Activated T-cell treated with anti-CD3 and anti-CD28 coated beads, Interleukin-2, amount 50 U/mL, for 24 hours (primary cell): ENCODE measurements around the gene RASSF10.

Source experiments
- DNase-seq: peaks from one replicate; pipeline ENCODE4 v3.0.0-alpha.2; 2020
- H3K27ac Mint-ChIP-seq: 2 replicates; pipeline ENCODE4 v1.8.0; 2020; ENCODE audit warnings: mild to moderate bottlenecking, mixed read lengths
- H3K27me3 Mint-ChIP-seq: 2 replicates; pipeline ENCODE4 v1.8.0; 2020; ENCODE audit warnings: mixed read lengths
- H3K36me3 Mint-ChIP-seq: 2 replicates; pipeline ENCODE4 v1.8.0; 2020; ENCODE audit warnings: low read depth, mixed read lengths
- H3K4me1 Mint-ChIP-seq: 2 replicates; pipeline ENCODE4 v1.8.0; 2020; ENCODE audit warnings: low read depth, mixed read lengths
- H3K4me3 Mint-ChIP-seq: 2 replicates; pipeline ENCODE4 v1.8.0; 2020; ENCODE audit warnings: mild to moderate bottlenecking, moderate library complexity, mixed read lengths
- H3K9me3 Mint-ChIP-seq: 2 replicates; pipeline ENCODE4 v1.8.0; 2020; ENCODE audit warnings: mixed read lengths

The RASSF10 gene

GRCh38 chr11:13046637-13047570 is 37.8 kb downstream of the RASSF10 start:
- no peak overlapping the region for H3K4me3 Mint-ChIP-seq

GRCh38 chr11:13047884-13048283 is 38.8 kb downstream of the RASSF10 start:
- no peaks in the 10 kb centered on the region for H3K36me3 Mint-ChIP-seq
- DNase-seq = no peak
- H3K27me3 Mint-ChIP-seq = peaks cover 38% of the 10 kb centered on the region
- no peak overlapping the region for H3K27ac Mint-ChIP-seq
- no peak overlapping the region for H3K4me3 Mint-ChIP-seq
- no peaks in the 10 kb centered on the region for H3K9me3 Mint-ChIP-seq
- H3K4me1 Mint-ChIP-seq = no peaks in the 10 kb centered on the region

More at GRCh38 chr11:13046637-13047570, 37.8 kb downstream of the RASSF10 start:
- no peaks in the 10 kb centered on the region for H3K4me1 Mint-ChIP-seq
- no peak for DNase-seq
- H3K9me3 Mint-ChIP-seq = no peaks in the 10 kb centered on the region
- H3K27me3 Mint-ChIP-seq = peaks cover 33% of the 10 kb centered on the region
- H3K36me3 Mint-ChIP-seq = no peaks in the 10 kb centered on the region
- no peak overlapping the region for H3K27ac Mint-ChIP-seq

GRCh38 chr11:13051257-13051656 is 42.1 kb downstream of the RASSF10 start:
- Mint-ChIP-seq H3K4me3 (no peak overlapping the region), H3K9me3 (no peaks in the 10 kb centered on the region), H3K4me1 (peaks cover 7% of the 10 kb centered on the region), H3K27ac (no peak overlapping the region), H3K27me3 (peaks cover 32% of the 10 kb centered on the region), H3K36me3 (no peaks in the 10 kb centered on the region)
- DNase-seq = no peak

- no peak overlapping the region for H3K4me3 Mint-ChIP-seq
- H3K9me3 Mint-ChIP-seq = no peaks in the 10 kb centered on the region
- peaks cover 35% of the 10 kb centered on the region for H3K27me3 Mint-ChIP-seq
- H3K36me3 Mint-ChIP-seq = no peaks in the 10 kb centered on the region
- H3K27ac Mint-ChIP-seq = no peak overlapping the region
- H3K4me1 Mint-ChIP-seq = peaks cover 7% of the 10 kb centered on the region
- no peak for DNase-seq
Measured at GRCh38 chr11:13052130-13052571, 43.0 kb downstream of the RASSF10 start.

GRCh38 chr11:13053255-13053917 is 44.3 kb downstream of the RASSF10 start:
- Mint-ChIP-seq H3K4me3 (no peak overlapping the region), H3K4me1 (peaks cover 7% of the 10 kb centered on the region), H3K9me3 (no peaks in the 10 kb centered on the region), H3K27me3 (peaks cover 38% of the 10 kb centered on the region), H3K36me3 (no peaks in the 10 kb centered on the region), H3K27ac (no peak overlapping the region)
- DNase-seq = no peak

GRCh38 chr11:13054278-13054677 is 45.2 kb downstream of the RASSF10 start:
- Mint-ChIP-seq H3K4me3 (no peak overlapping the region), H3K27ac (no peak overlapping the region)

GRCh38 chr11:13055200-13055599 is 46.1 kb downstream of the RASSF10 start:
- no peak overlapping the region for H3K4me3 Mint-ChIP-seq
- no peak for DNase-seq
- H3K4me1 Mint-ChIP-seq = peaks cover 7% of the 10 kb centered on the region
- no peaks in the 10 kb centered on the region for H3K36me3 Mint-ChIP-seq
- H3K9me3 Mint-ChIP-seq = no peaks in the 10 kb centered on the region
- peaks cover 28% of the 10 kb centered on the region for H3K27me3 Mint-ChIP-seq
- H3K27ac Mint-ChIP-seq = no peak overlapping the region

More at GRCh38 chr11:13054278-13054677, 45.2 kb downstream of the RASSF10 start:
- no peaks in the 10 kb centered on the region for H3K36me3 Mint-ChIP-seq
- peaks cover 7% of the 10 kb centered on the region for H3K4me1 Mint-ChIP-seq
- H3K9me3 Mint-ChIP-seq = no peaks in the 10 kb centered on the region
- DNase-seq = no peak
- peaks cover 37% of the 10 kb centered on the region for H3K27me3 Mint-ChIP-seq

- no peak overlapping the region for H3K27ac Mint-ChIP-seq
- no peak for DNase-seq
- H3K4me3 Mint-ChIP-seq = no peak overlapping the region
- no peaks in the 10 kb centered on the region for H3K9me3 Mint-ChIP-seq
- H3K36me3 Mint-ChIP-seq = no peaks in the 10 kb centered on the region
- H3K27me3 Mint-ChIP-seq = peaks cover 39% of the 10 kb centered on the region
- H3K4me1 Mint-ChIP-seq = no peaks in the 10 kb centered on the region
Measured at GRCh38 chr11:13061294-13061990, 52.3 kb downstream of the RASSF10 start.
